Gastrocnemius medialis (tissue), 4 donors: ENCODE data around the gene CRYL1. TPM values are rescaled to one million over a fixed set of nuclear protein-coding genes. Genes with fewer than 3 reads are reported as not detected.

Source experiments
- ATAC-seq, 2 donors: fragments of 150-250 bp; one replicate each; pipeline ENCODE4 v1.9.1; 2016
- DNase-seq, 2 donors: peaks; one replicate each; pipeline ENCODE4 v3.0.0-alpha.2; 2019
- H3K27ac ChIP-seq, 4 donors: fragments of 200-600 bp; sonication (generic); 1 replicate in 1 of 4; 2 replicates in 3 of 4; pipeline ENCODE4 v1.5.1; 2016 to 2018; ENCODE audit warnings: mild to moderate bottlenecking in 2 of 4, moderate library complexity in 1 of 4
- H3K27me3 ChIP-seq, 3 donors: fragments of 200-600 bp; sonication (generic) in 2 of 3; 1 replicate in 1 of 3; 2 replicates in 2 of 3; pipeline versions ENCODE4 v1.5.1 to v1.6.0; 2016 to 2019; ENCODE audit warnings: mild to moderate bottlenecking in 1 of 3, moderate library complexity in 1 of 3
- H3K36me3 ChIP-seq, 2 donors: fragments of 200-600 bp; sonication (generic) in 1 of 2; one replicate each; pipeline ENCODE4 v1.5.1; 2017 to 2018
- H3K4me1 ChIP-seq, 2 donors: fragments of 200-600 bp; sonication (generic) in 1 of 2; one replicate each; pipeline ENCODE4 v1.5.1; 2016 to 2017; ENCODE audit warnings: mild to moderate bottlenecking in 2 of 2
- H3K4me3 ChIP-seq, 4 donors: fragments of 200-600 bp; sonication (generic) in 3 of 4; 1 replicate in 1 of 4; 2 replicates in 3 of 4; pipeline ENCODE4 v1.5.1; 2016 to 2019; ENCODE audit warnings: mild to moderate bottlenecking in 2 of 4
- H3K9me3 ChIP-seq, 3 donors: fragments of 200-600 bp; sonication (generic) in 2 of 3; 1 replicate in 1 of 3; 2 replicates in 2 of 3; pipeline ENCODE4 v1.5.1; 2016 to 2019
- CTCF ChIP-seq, 5 experiments: fragments of 450-650 bp in 3 of 5; fragments of 200-600 bp in 2 of 5; sonication (generic) in 2 of 5; IDR thresholded peaks in 4 of 5; conservative IDR thresholded peaks in 1 of 5; 1 replicate in 4 of 5; 2 replicates in 1 of 5; pipeline ENCODE4 v1.5.1; 2016 to 2019; ENCODE audit warnings: antibody characterized with exemption in 5 of 5, mild to moderate bottlenecking in 3 of 5, moderate library complexity in 3 of 5
- POLR2A ChIP-seq, 2 donors: fragments of 450-650 bp; IDR thresholded peaks; one replicate each; pipeline ENCODE4 v1.6.1; 2017; ENCODE audit warnings: antibody characterized with exemption in 2 of 2, mild to moderate bottlenecking in 2 of 2, moderate library complexity in 2 of 2
- in situ Hi-C, 4 donors: fragments of 200-750 bp; cut with MboI; loops; one replicate each; pipeline versions ENCODE4 v1.15.0 to v1.8.0; 2017; ENCODE audit warnings: low sequenced_read_pairs in 4 of 4
- intact Hi-C: fragments of 100-400 bp; cut with DNase I; formaldehyde crosslinking; loops from one replicate; pipeline ENCODE4 v1.15.1; 2023; ENCODE audit warnings: low total_unique reads
- total RNA-seq, 4 donors: library from RNA; depleted of rRNA; stranded (reverse); fragments of >200 nt; gene quantifications; one replicate each; pipeline versions ENCODE4 v1.1.0 to v1.2.3, GENCODE V29; 2016

The CRYL1 gene
- total RNA-seq, 4 donors from 2014 or later, result 11.0 to 17.4 (median 15.7) TPM

- H3K36me3 ChIP-seq, result no peaks in the 10 kb centered on the region
- intact Hi-C loops, result no loop called here
- no peaks in the 10 kb centered on the region for H3K9me3 ChIP-seq
- no peak for DNase-seq
- H3K4me3 ChIP-seq, result no peak overlapping the region
- no peak overlapping the region for H3K27ac ChIP-seq
- H3K27me3 ChIP-seq, result no peaks in the 10 kb centered on the region
- TF ChIP-seq CTCF (IDR thresholded peaks at IDR 0.05 in 4 of 5, conservative IDR thresholded peaks at IDR 0.05 in 1 of 5) (no peak), POLR2A (IDR thresholded peaks at IDR 0.05) (no peak)
- in situ Hi-C loops, result no loop called here
- H3K4me1 ChIP-seq, result no peaks in the 10 kb centered on the region
- ATAC-seq, result no peak
Observed at GRCh38 chr13:20395061-20395916, 130.4 kb downstream of the CRYL1 start.

GRCh38 chr13:20394506-20394905, 131.2 kb downstream of the CRYL1 start:
- Histone ChIP-seq H3K27me3 (no peaks in the 10 kb centered on the region), H3K27ac (no peak overlapping the region), H3K4me1 (no peaks in the 10 kb centered on the region), H3K9me3 (no peaks in the 10 kb centered on the region), H3K4me3 (no peak overlapping the region), H3K36me3 (no peaks in the 10 kb centered on the region)
- no peak for TF ChIP-seq CTCF (IDR thresholded peaks at IDR 0.05 in 4 of 5, conservative IDR thresholded peaks at IDR 0.05 in 1 of 5)
- ATAC-seq (no peak), DNase-seq (no peak)
- intact Hi-C loops (no loop called here), in situ Hi-C loops (no loop called here)

GRCh38 chr13:20394169-20394501, 131.5 kb downstream of the CRYL1 start:
- Histone ChIP-seq H3K9me3 (no peaks in the 10 kb centered on the region), H3K27ac (no peak overlapping the region), H3K4me1 (no peaks in the 10 kb centered on the region), H3K36me3 (no peaks in the 10 kb centered on the region), H3K4me3 (no peak overlapping the region), H3K27me3 (no peaks in the 10 kb centered on the region)
- intact Hi-C loops, result no loop called here
- in situ Hi-C loops, result no loop called here
- TF ChIP-seq POLR2A (IDR thresholded peaks at IDR 0.05), result no peak
- no peak for TF ChIP-seq CTCF (IDR thresholded peaks at IDR 0.05 in 4 of 5, conservative IDR thresholded peaks at IDR 0.05 in 1 of 5)
- no peak for DNase-seq
- ATAC-seq, result no peak

- no peak overlapping the region for H3K4me3 ChIP-seq
- H3K4me1 ChIP-seq, result no peaks in the 10 kb centered on the region
- no peak overlapping the region for H3K27ac ChIP-seq
- no peaks in the 10 kb centered on the region for H3K9me3 ChIP-seq
- DNase-seq, result no peak
- in situ Hi-C loops, result no loop called here
- ATAC-seq, result no peak
- no peaks in the 10 kb centered on the region for H3K36me3 ChIP-seq
- H3K27me3 ChIP-seq, result no peaks in the 10 kb centered on the region
- TF ChIP-seq CTCF (IDR thresholded peaks at IDR 0.05 in 4 of 5, conservative IDR thresholded peaks at IDR 0.05 in 1 of 5), result no peak
- TF ChIP-seq POLR2A (IDR thresholded peaks at IDR 0.05), result no peak
- intact Hi-C loops, result no loop called here
Observed at GRCh38 chr13:20393273-20394168, 132.1 kb downstream of the CRYL1 start.
